Amygdala (tissue), 56 donors: ENCODE data around the gene IMPG2.
"Not testable (repeated sequence)": the region's sequence is repeated elsewhere in the genome, so short reads cannot be mapped to it uniquely, and the experiment has no call there.

Experiments
- DNase-seq, 56 donors: peaks; one replicate each; lab custom pipeline; 2025; lab: John Stamatoyannopoulos, UW

IMPG2 gene

DNA sequence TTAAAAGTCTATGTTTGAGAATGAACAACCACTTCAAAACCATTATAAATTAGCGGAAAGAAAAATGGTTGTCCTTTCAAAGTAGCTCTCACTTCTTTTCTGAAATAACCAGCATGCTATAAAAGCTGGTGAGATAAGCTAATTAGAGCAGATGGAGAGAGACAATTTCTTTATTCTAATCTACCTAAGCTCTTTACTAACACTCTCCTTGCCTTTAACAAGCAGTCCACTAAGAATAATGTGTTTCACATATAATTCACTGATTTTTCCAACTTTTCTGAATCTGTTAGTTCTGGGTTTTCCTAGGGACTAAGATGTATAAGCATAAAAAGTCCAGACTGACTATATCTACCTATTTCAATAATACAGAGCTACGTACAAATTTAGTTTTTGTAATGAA, at the start of gene IMPG2:
Gene IMPG2 (minus strand): TSS at position 101 of the 400 bp plus-strand sequence. CDS start 203 bp downstream, outside the sequence.
- no peak for DNase-seq

DNA sequence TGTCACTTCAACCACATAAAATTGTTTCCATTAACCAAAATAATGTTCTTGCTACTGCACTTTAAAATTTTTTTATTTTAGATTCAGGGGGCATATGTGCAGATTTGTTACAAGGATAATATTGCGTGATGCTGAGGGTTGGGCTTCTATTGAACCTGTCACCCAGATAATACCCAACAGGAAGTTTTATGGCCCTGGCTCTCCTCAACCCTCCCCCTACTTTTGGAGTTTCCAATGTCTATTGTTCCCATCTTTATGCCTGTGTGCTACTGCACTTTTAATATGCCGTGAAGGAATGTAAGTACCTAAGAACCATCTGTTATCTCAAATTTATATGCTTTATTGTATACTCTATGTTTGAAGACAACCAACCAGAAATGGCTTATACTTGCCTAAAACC, 42.0 kb upstream of the IMPG2 start:
- DNase-seq = no peak

DNA sequence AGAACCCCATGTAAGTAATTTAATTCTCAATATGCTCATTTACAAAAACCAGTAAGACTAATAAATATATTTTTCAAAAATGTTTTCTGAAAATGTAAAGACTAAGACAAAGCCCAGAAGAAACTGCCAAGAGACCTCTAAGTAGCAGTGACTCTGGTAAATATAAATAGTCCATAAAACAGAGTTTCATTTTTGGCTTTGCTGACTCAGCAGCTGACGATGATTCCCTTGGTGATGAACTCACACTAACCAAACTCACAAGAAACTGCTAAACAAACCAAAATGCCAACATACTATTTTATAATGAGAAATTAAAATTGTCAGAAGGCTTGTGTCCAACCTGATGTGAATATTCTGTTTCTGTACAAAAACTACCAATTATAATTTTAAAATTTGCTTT, 31.5 kb upstream of the IMPG2 start:
- DNase-seq = no peak

DNA sequence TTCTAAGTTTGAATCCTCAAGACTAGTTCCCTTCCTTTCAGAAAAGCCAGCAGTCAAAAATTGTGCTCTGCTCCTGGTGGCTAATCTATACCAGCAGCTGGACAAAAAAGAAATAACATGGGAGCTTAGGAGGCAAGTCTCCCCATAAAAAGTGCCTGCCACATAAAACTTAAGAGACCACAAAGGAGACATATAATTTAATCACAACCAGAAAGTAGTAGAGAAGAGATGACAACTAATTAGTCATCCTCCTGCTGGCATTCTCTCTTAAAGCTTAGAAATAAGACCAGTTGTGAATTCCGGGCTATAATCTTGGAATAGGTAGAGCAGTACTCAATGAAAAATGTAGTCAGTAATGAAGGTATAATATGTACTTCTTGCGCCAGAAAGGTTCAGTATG, 20.2 kb upstream of the IMPG2 start:
- DNase-seq = no peak

DNA sequence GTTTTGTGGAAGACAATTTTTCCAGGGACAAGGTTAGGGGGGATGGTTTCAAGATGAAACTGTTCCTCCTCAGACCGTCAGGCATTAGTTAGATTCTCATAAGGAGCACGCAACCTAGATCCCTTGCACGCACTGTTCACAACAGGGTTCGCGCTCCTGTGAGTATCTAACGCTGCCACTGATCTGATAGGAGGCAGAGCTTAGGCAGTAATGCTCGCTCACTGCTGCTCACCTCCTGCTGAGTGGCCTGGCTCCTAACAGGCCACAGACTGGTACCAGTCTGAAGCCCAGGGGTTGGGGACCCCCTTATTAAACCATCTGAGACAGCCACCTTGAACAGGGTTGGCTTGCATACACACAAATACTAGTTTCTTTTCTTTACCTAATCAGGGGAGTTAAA, 13.5 kb upstream of the IMPG2 start:
- DNase-seq = no peak

DNA sequence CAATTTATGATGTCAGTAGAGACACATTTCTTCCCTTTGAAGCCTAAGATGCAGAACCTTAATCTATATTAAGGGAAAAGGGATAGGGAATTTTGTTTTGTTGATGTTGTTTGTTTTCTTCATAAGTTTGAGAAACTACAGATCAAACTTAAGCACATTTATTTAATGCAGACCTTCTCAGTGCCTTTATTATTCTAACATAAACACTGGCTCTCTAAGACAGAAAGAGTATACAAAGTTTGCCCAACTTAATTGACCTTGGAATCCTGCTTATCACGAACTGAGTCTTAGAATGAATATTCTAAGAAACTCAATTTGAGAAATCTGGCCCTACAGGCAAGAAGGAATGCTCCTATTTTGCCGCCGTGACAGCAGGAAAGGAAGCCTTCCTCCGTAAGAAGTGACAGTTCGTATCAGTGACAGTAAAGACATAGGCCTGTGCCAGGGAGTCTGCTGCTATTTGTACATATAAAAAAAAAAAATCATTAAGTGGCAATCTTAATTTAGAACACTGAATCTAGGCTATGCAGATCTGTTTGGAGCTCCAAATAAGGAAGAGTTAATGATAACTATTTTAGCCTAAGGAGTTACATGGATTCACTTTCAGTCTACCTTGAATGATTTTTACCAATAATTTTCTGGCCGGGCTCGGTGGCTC, 8.8 kb upstream of the IMPG2 start:
- no peak for DNase-seq

DNA sequence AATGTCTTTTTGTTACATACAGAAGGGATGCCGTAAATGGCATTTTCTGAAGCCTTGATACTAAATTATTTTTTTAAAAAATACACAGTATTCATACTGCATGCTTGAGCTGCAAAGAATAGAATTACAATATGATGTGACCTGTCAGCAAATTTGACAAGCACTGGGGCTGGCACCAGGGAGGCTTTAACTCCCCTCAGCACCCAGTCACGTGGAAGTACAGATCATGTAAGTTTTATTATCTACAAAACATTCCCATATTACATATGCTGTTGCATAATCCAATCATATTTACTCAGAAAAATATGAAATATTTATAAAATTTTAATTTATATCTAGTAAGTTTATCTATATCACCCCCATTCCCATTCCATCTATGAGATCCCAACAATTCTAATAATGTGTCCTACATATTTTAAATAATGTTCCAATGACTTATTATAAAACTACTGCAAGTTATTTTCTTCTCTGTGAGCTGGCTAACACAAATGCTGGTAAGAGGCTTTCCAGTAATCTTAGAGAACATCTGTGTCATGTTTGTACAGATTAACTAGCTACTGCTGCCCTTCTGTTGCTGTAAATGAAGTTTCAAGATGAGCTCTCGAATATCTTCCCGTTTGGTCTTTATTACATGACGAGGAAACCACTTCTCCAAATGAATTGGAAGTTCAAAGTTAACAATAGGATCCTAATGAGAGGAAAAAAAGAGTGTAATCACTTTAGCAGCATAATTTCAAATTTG, 5.2 kb upstream of the IMPG2 start:
- no peak for DNase-seq

DNA sequence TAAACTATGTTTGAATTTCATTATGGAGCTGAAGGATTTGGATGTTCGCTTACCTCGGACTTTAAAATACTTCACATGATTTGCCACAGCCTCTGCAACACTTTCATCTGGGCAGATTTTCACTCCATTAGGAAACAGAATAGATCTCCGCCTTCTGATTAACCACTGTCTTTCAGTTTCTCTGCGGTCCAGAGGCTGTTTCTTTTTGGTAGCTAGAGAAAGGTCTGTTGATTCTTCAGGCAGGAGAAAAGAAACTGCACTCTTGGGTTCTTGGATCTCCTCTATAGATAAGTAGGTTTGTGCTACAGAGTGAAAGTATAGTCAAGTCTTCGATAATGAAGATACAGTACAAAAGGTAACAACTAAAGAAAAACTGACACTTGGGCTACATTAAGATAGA, 844 bp downstream of the IMPG2 start:
- DNase-seq = no peak

DNA sequence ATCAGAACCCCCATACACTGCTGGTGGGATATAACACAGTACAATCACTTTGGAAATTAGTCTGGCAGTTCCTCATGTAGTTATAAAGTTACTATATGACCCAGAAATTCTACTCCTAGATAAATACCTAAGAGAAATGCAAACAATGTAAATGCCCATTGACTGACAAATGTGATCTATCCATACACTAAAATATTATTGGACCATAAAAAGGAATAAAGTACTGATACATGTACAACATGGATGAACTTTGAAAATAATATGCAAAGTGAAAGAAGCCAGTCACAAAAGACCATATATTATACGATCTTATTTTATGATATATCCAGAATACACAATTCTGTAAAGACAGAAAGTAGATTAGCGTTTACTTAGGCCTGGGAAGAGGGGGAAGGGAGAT, 7.8 kb downstream of the IMPG2 start:
- no peak for DNase-seq

DNA sequence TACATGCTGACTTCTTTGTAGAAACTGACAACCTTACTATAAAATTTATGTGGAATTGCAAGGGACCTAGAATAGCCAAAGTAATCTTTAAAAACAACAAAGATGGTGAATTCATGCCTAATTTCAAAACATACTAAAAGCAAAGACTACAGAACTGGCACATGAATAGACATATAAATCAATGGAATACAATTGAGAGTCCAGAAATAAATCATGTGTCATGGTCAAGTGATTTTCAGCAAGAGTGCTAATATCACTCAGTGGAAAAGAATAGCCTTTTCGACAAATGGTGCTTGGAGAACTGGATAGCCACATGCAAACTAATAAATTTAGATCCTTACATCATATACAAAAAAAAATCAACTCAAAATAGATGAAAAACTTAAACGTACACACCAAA, 8.7 kb downstream of the IMPG2 start:
- DNase-seq = no peak

DNA sequence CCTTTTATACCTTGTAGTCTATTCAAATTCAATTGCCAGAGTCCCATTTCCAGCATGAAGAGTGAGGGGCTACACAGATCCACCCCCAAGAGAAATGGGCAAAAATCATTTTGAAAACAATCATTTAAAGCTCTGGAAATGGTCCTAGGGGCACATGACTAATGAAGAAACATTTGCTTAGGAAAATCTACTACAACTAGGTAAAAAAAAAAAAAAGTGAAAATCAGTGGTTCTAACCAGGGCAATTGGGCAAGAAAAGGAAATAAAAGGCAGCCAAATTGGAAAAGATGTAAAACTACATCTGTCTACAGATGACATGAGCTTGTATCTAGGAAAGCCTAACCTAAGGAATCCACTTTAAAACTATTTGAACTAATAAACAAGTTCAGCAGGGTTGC, 9.4 kb downstream of the IMPG2 start:
- no peak for DNase-seq

DNA sequence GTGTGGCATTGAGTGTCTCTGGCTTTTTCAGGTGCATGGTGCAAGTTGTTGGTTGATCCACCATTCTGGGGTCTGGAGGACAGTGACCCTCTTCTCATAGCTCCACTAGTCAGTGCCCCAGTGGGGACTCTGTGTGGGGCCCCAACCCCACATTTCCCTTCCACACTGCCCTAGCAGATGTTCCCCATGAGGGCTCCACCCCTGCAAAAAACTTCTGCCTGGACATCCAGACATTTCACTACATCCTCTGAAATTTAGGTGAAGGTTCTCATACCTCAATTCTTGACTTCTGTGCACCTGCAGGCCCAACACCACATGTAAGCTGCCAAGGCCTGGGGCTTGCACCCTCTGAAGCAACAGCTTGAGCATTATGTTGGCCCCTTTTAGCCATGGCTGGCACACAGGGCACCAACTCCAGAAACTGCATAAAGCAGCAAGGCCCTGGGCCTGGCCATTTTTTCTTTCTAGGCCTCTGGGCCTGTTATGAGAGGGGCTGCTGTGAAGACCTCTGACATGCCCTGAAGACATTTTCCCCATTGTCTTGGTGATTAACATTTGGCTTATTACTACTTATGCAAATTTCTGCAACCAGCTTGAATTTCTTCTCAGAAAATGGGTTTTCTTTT, 12.1 kb downstream of the IMPG2 start:
- DNase-seq = not testable (repeated sequence)

DNA sequence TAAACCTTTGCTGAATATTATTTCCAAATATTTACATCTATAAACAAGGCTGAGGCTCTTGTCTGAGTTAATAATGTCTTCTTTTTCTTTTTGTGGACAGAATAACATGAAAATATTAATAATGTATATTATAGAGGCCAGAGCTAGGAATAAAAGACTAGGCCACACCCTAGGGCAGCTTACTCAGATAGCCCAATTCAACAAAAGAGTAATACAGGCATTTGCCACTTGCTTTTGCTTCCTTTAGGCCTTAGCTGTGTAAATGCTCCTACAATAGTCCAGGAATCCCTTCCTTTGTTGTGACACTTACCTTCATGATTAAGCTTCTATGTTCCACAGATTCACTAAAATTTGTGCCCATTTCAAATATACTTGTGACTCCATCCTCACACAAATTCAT, 16.5 kb downstream of the IMPG2 start:
- no peak for DNase-seq

DNA sequence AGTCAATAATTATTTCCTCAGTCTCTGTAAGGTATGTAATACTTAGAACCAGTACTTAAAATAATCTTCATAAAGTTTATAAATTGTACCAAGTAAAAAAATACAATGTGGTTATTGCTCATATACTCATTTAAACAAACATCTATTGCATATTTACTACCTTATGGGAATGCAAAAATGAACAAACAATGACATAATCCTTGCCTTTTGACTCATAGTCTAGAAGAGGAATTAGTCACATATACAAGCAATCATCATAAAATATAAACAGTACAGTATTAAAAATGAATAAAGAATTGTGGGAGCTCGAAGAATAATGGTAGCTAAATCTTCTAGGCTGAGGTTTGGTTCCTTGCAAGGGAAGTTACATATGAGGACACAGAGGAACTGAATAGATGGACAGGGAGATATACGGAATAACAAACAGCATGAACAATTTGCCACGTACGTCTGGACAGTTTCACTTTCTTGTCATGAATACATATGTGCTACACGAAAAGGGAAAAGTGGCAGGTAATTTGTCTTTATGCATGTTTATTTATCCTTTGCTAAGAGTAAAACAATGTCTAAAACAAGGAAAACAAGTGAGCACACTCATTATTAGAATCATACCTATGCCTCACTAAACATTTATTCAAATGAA, 17.2 kb downstream of the IMPG2 start:
- DNase-seq = no peak

DNA sequence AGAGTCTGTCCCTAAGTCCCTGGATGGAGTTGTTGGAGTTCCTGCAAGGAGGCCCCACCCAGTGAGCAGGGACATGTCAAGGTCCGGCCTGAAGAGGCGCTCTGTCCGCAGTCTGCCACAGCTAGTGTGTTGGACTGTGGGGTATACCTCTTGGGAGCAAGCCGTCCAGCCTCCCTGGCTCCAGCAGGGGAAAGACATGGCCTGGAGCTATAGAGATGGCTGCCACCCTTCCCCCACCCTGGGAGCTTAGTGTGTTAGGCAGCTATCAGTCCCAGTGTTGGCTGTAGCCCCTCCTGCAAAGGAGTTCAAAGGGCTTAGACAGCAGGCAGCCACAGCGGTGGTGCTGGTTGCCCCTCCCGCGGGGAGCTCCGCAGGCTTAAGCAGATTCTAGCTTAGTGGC, 20.3 kb downstream of the IMPG2 start:
- DNase-seq = no peak

DNA sequence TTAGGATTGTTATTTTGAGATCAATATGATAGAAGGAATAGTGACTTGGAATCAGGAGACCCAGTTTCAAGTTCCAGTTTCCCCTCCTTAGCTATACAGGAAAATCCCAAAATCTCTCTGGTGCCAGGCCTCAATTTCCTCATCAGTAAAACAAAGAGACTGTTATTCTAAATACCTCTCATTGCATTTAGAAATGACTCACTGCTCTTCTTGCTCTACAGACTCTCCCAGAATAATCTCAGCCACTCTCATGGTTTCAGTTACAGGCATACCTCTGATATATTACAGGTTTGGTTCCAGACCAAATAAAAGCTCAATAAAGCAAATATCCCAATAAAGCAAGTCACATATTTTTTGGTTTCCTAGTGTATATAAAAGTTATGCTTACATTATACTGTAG, 28.3 kb downstream of the IMPG2 start:
- DNase-seq = no peak

DNA sequence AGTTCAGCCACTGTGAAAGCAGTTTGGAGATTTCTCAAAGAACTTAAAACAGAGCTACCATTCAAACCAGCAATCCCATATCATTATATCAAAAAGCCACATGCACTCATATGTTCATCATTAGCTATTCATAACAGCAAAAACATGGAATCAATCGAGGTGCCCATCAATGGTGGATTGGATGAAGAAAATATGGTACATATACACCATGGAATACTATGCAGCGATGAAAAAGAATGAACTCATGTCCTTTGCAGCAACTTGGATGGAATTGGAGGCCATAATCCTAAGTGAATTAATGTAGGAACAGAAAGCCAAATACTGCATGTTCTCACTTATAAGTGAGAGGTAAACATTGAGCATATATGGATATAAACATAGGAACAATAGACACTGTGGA, 32.1 kb downstream of the IMPG2 start:
- no peak for DNase-seq

DNA sequence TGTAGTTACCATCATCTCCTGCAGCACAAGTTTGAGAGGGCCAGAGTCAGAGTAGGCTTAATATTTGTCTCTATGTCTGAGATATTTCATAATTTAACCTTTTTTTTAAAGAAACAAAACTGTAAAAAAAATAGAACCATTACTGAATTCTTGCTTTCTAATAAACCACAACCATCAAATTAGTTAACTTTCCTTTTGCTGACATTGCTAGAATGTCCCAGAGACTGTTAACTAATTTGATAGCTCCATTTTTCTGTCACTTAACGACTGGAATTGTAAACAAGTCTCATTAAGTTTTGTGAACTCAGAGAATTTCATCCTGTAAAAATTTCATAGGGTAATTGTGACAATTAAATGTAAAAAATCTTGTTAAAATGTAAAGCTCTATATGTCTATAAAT, 35.6 kb downstream of the IMPG2 start:
- DNase-seq = no peak

DNA sequence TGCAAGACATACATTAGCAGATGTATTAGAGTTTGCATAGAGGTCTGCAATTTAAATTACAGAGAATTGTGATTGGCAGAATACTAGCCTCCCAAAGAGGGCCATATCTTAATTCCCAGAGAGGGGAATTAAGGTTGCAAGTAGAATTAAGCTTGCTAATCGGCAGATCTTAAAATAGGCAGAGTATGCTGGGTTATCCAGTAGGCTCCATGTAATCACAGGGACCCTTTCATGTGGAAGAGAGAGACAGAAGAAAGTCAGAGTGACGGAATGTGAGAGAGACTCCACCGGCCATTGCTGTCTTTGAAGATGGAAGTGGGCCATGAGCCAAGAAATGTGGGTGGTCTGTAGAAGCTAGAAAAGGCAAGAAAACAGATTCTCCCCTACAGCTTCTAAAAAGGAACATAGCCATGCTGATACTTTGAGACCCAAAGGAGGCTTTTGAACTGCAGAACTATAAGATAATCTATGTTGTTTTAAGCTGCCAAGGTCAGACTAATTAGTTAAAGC, 38.8 kb downstream of the IMPG2 start:
- DNase-seq = no peak

DNA sequence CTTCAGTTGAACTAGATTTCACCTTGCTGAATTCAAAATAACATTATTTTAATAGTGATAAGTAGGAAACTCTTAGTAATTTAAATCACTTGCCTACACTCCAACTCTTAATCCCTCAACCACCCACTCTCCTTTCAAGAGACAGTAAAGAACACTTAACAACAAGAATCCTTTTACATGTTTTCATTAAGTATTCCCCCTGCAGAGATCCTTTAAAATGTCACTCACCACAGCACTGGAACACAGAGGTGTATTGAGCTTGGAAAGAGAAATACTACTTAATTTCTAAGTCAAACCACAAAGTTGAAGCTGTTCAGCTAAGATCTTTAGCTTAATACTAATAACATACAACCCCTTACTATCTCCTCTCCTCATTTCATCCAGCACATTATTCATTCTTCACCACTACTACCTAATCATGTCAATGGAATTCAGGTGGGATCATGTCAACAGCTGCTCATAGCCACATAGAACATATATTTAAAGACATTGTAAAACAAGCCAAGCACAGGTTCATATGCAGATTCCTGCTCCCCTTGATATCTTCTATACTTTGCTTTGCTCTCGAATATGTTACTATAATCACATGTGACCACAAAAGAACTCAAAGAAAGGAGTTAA, 40.5 kb downstream of the IMPG2 start:
- DNase-seq = no peak

DNA sequence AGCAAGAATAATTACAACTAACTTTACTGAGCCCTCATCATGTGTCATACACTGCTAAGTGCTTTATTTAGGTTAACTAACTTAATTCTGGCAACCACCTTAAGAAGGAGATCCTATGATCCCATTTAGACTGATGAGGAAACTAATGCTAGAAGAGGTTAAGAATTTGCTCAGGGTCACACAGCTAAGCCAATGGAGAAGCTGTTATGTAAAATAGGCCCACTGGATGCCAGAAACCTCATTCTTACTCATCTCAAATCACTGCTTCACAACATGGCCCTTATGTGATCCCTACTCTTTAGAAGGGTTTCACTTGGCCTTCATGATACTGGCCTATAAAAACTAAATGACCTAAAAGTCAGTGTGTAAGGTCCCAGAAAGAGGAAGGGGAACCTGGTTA, 41.2 kb downstream of the IMPG2 start:
- DNase-seq = no peak
